GM19025 (cell line): ENCODE data around the gene MANSC4.

Experiments
- ATAC-seq: cut with Tn5 transposase; IDR thresholded peaks from one replicate; pipeline ENCODE4 v1.9.1; 2021; ENCODE audit warnings: mild to moderate bottlenecking, low read depth, moderate library complexity; ENCODE audit not compliant: unreplicated experiment

MANSC4 gene

GRCh38 chr12:27801630-27802029 lies 21.6 kb upstream of the MANSC4 start:
- no peak for ATAC-seq

- ATAC-seq = no peak
Observed at GRCh38 chr12:27800819-27801218, 20.8 kb upstream of the MANSC4 start.

GRCh38 chr12:27797301-27798025 lies 17.4 kb upstream of the MANSC4 start:
- no peak for ATAC-seq

- no peak for ATAC-seq
Observed at GRCh38 chr12:27796128-27796527, 16.1 kb upstream of the MANSC4 start.

- no peak for ATAC-seq
Observed at GRCh38 chr12:27794818-27795584, 15.0 kb upstream of the MANSC4 start.

GRCh38 chr12:27790179-27790578 lies 10.1 kb upstream of the MANSC4 start:
- no peak for ATAC-seq

- ATAC-seq = no peak
Observed at GRCh38 chr12:27787559-27787958, 7.5 kb upstream of the MANSC4 start.

GRCh38 chr12:27785882-27786570 lies 6.0 kb upstream of the MANSC4 start:
- ATAC-seq = no peak

- no peak for ATAC-seq
Observed at GRCh38 chr12:27782481-27782880, 2.4 kb upstream of the MANSC4 start.

- no peak for ATAC-seq
Observed at GRCh38 chr12:27781680-27782079, 1.6 kb upstream of the MANSC4 start.

GRCh38 chr12:27780612-27781408 lies 774 bp upstream of the MANSC4 start:
- peak; percentile 25 for ATAC-seq

- ATAC-seq = peak; percentile 11
Observed at GRCh38 chr12:27779416-27779919, 568 bp downstream of the MANSC4 start.

- no peak for ATAC-seq
Observed at GRCh38 chr12:27778206-27778605, 1.8 kb downstream of the MANSC4 start.

GRCh38 chr12:27777141-27777540 lies 2.9 kb downstream of the MANSC4 start:
- ATAC-seq = no peak

- no peak for ATAC-seq
Observed at GRCh38 chr12:27772328-27773049, 7.5 kb downstream of the MANSC4 start.

- no peak for ATAC-seq
Observed at GRCh38 chr12:27771481-27772327, 8.3 kb downstream of the MANSC4 start.

GRCh38 chr12:27769142-27769673 lies 10.8 kb downstream of the MANSC4 start:
- ATAC-seq = no peak

- ATAC-seq = no peak
Observed at GRCh38 chr12:27766587-27766986, 13.4 kb downstream of the MANSC4 start.

GRCh38 chr12:27762757-27763156 lies 17.3 kb downstream of the MANSC4 start:
- ATAC-seq = no peak
